Tibial nerve (tissue), 4 donors: ENCODE measurements around the gene JPT2. TPM values are rescaled to one million over a fixed set of nuclear protein-coding genes. Genes with fewer than 3 reads are reported as not detected.

Experiments used
- DNase-seq, 2 donors: peaks; one replicate each; pipeline ENCODE4 v3.0.0-alpha.2; 2019; ENCODE audit warnings: low spot score in 2 of 2
- H3K27ac ChIP-seq, 4 donors: fragments of 200-600 bp; sonication (generic) in 3 of 4; one replicate each; pipeline ENCODE4 v1.5.1; 2017 to 2019; ENCODE audit warnings: mild to moderate bottlenecking in 1 of 4
- H3K27me3 ChIP-seq, 2 donors: fragments of 200-600 bp; sonication (generic) in 1 of 2; one replicate each; pipeline versions ENCODE4 v1.5.1 to v1.6.0; 2017 to 2019
- H3K36me3 ChIP-seq, 3 donors: fragments of 200-600 bp; sonication (generic); one replicate each; pipeline ENCODE4 v1.5.1; 2018 to 2019
- H3K4me1 ChIP-seq, 4 donors: fragments of 200-600 bp; sonication (generic) in 3 of 4; one replicate each; pipeline ENCODE4 v1.5.1; 2017 to 2019
- H3K4me3 ChIP-seq, 4 donors: fragments of 200-600 bp; sonication (generic) in 3 of 4; one replicate each; pipeline ENCODE4 v1.5.1; 2017 to 2019; ENCODE audit warnings: mild to moderate bottlenecking in 1 of 4, moderate library complexity in 1 of 4
- H3K9me3 ChIP-seq, 4 donors: fragments of 200-600 bp; sonication (generic) in 3 of 4; one replicate each; pipeline ENCODE4 v1.5.1; 2017 to 2019
- CTCF ChIP-seq, 5 experiments: fragments of 200-600 bp in 3 of 5; fragments of 450-650 bp in 2 of 5; sonication (generic) in 3 of 5; IDR thresholded peaks; one replicate each; pipeline ENCODE4 v1.5.1; 2016 to 2019; ENCODE audit warnings: antibody characterized with exemption in 5 of 5, mild to moderate bottlenecking in 3 of 5, moderate library complexity in 2 of 5
- EP300 ChIP-seq, 2 donors: sonication (generic); formaldehyde crosslinking; IDR thresholded peaks; one replicate each; pipeline ENCODE4 v1.6.1; 2017; ENCODE audit warnings: antibody characterized with exemption in 2 of 2, mild to moderate bottlenecking in 1 of 2
- POLR2A ChIP-seq, 2 donors: fragments of 450-650 bp; IDR thresholded peaks; one replicate each; pipeline ENCODE4 v1.6.1; 2017; ENCODE audit warnings: antibody characterized with exemption in 2 of 2, mild to moderate bottlenecking in 2 of 2, moderate library complexity in 2 of 2
- WGBS, 2 donors: methylation state at CpG; one replicate each; pipeline ENCODE4 v1.1.5; 2018; 5-methylcytosine and 5-hydroxymethylcytosine counted together
- total RNA-seq, 4 donors: library from RNA; depleted of rRNA; stranded (reverse); fragments of >200 nt; gene quantifications; one replicate each; pipeline ENCODE4 v1.1.0, GENCODE V29; 2016

Gene JPT2
- total RNA-seq, 4 donors from 2014 or later, result 15.0 to 28.9 (median 16.1) TPM

GRCh38 chr16:1642148-1642547, 35.9 kb upstream of the JPT2 start:
- no peak overlapping the region for H3K27ac ChIP-seq
- no peaks in the 10 kb centered on the region for H3K27me3 ChIP-seq
- H3K4me3 ChIP-seq, result no peak overlapping the region
- no peaks in the 10 kb centered on the region for H3K9me3 ChIP-seq
- no peaks in the 10 kb centered on the region for H3K4me1 ChIP-seq
- H3K36me3 ChIP-seq, result peaks cover 0 to 97% (median 15%) of the 10 kb centered on the region in 3 donors
- WGBS, 2 donors, result 92 to 97% methylated on average over 4 to 5 of the region's 5 CpGs
- DNase-seq, result no peak
- no peak for TF ChIP-seq CTCF (IDR thresholded peaks at IDR 0.05)
- no peak for TF ChIP-seq EP300 (IDR thresholded peaks at IDR 0.05)
- TF ChIP-seq POLR2A (IDR thresholded peaks at IDR 0.05), result no peak

GRCh38 chr16:1642753-1643152, 35.3 kb upstream of the JPT2 start:
- 92 to 96% methylated on average over 11 of the region's 11 CpGs for WGBS, 2 donors
- no peaks in the 10 kb centered on the region for H3K4me1 ChIP-seq
- TF ChIP-seq POLR2A (IDR thresholded peaks at IDR 0.05) (no peak), EP300 (IDR thresholded peaks at IDR 0.05) (no peak), CTCF (IDR thresholded peaks at IDR 0.05) (no peak)
- no peaks in the 10 kb centered on the region for H3K27me3 ChIP-seq
- no peak overlapping the region for H3K27ac ChIP-seq
- no peak overlapping the region for H3K4me3 ChIP-seq
- no peak for DNase-seq
- peaks cover 0 to 95% (median 15%) of the 10 kb centered on the region in 3 donors for H3K36me3 ChIP-seq
- no peaks in the 10 kb centered on the region for H3K9me3 ChIP-seq

GRCh38 chr16:1643521-1643920, 34.6 kb upstream of the JPT2 start:
- Histone ChIP-seq H3K4me3 (no peak overlapping the region), H3K4me1 (no peaks in the 10 kb centered on the region), H3K27ac (no peak overlapping the region), H3K9me3 (no peaks in the 10 kb centered on the region), H3K27me3 (no peaks in the 10 kb centered on the region), H3K36me3 (peaks cover 0 to 95% (median 15%) of the 10 kb centered on the region in 3 donors)
- DNase-seq, result no peak
- whole genome bisulfite sequencing, 2 donors, result 93 to 96% methylated on average over 12 of the region's 12 CpGs
- TF ChIP-seq EP300 (IDR thresholded peaks at IDR 0.05) (no peak), POLR2A (IDR thresholded peaks at IDR 0.05) (no peak), CTCF (IDR thresholded peaks at IDR 0.05) (no peak)

- 79 to 84% methylated on average over 13 of the region's 13 CpGs for WGBS, 2 donors
- Histone ChIP-seq H3K27ac (no peak overlapping the region), H3K4me3 (no peak overlapping the region), H3K27me3 (no peaks in the 10 kb centered on the region), H3K4me1 (no peaks in the 10 kb centered on the region), H3K36me3 (peaks cover 0 to 70% (median 15%) of the 10 kb centered on the region in 3 donors), H3K9me3 (no peaks in the 10 kb centered on the region)
- TF ChIP-seq CTCF (IDR thresholded peaks at IDR 0.05), result no peak
- TF ChIP-seq POLR2A (IDR thresholded peaks at IDR 0.05), result no peak
- TF ChIP-seq EP300 (IDR thresholded peaks at IDR 0.05), result no peak
- no peak for DNase-seq
These were observed 32.1 kb upstream of the JPT2 start for GRCh38 chr16:1645914-1646525.

GRCh38 chr16:1647856-1648255, 30.2 kb upstream of the JPT2 start:
- Histone ChIP-seq H3K4me3 (no peak overlapping the region), H3K27ac (no peak overlapping the region), H3K27me3 (no peaks in the 10 kb centered on the region), H3K9me3 (no peaks in the 10 kb centered on the region), H3K36me3 (peaks cover 0 to 64% (median 9%) of the 10 kb centered on the region in 3 donors), H3K4me1 (no peaks in the 10 kb centered on the region)
- DNase-seq, result no peak
- 83 to 84% methylated on average over 13 of the region's 13 CpGs for WGBS, 2 donors
- no peak for TF ChIP-seq CTCF (IDR thresholded peaks at IDR 0.05)
- TF ChIP-seq EP300 (IDR thresholded peaks at IDR 0.05), result no peak
